PC-3 (cell line): ENCODE results near the gene ST8SIA4. TPM values are rescaled to one million over a fixed set of nuclear protein-coding genes. Genes with fewer than 3 reads are reported as not detected.

ENCODE experiments used
- ATAC-seq: fragments of 200-7000 bp; cut with Tn5 transposase; 2 replicates; pipeline ENCODE4 v1.9.1; 2020; ENCODE audit warnings: mild to moderate bottlenecking, moderate library complexity
- BruUV-seq: library from RNA; stranded (reverse); fragments of 400-500 nt; replicated peaks from 2 replicates; lab custom pipeline; 2021; lab: Mats Ljungman, UMichigan
- CTCF ChIA-PET: fragments of 300-600 bp; sonication (Branson Sonifier 250); formaldehyde crosslinking; loops from one replicate; lab custom pipeline; 2022; ENCODE audit warnings: antibody characterized with exemption; lab: Charles Lee
- POLR2A ChIA-PET: fragments of 300-600 bp; sonication (Branson Sonifier 250); formaldehyde crosslinking; loops from one replicate; lab custom pipeline; 2022; ENCODE audit warnings: antibody characterized with exemption; ENCODE audit not compliant: unreplicated experiment; lab: Charles Lee
- DNase-seq: peaks from one replicate; pipeline ENCODE4 v3.0.0-alpha.2; 2015
- H2AFZ ChIP-seq: fragments of 300-600 bp; sonication (generic); 2 replicates; pipeline ENCODE4 v1.6.0; 2016; ENCODE audit warnings: antibody characterized with exemption, low read length
- H3F3A ChIP-seq: fragments of 300-600 bp; sonication (generic); one replicate; pipeline ENCODE4 v1.6.0; 2017; ENCODE audit warnings: antibody characterized with exemption, low read length, control low read depth, mild to moderate bottlenecking; ENCODE audit not compliant: unreplicated experiment
- H3K27ac ChIP-seq: fragments of 300-600 bp; sonication (generic); 2 replicates; pipeline ENCODE4 v1.5.1; 2016; ENCODE audit warnings: mild to moderate bottlenecking, low read length
- H3K27me3 ChIP-seq: fragments of 300-600 bp; sonication (generic); 2 replicates; pipeline ENCODE4 v1.6.1; 2016; ENCODE audit warnings: low read length, mixed read lengths
- H3K36me3 ChIP-seq: fragments of 300-600 bp; sonication (generic); 2 replicates; pipeline ENCODE4 v1.6.1; 2016; ENCODE audit warnings: low read depth, mixed run types, low read length, mixed read lengths
- H3K4me1 ChIP-seq: fragments of 300-600 bp; sonication (generic); 2 replicates; pipeline ENCODE4 v1.5.1; 2016; ENCODE audit warnings: low read length; ENCODE audit not compliant: insufficient read depth
- H3K4me2 ChIP-seq: fragments of 300-600 bp; sonication (generic); 2 replicates; pipeline ENCODE4 v1.6.0; 2016; ENCODE audit warnings: low read length
- H3K4me3 ChIP-seq: fragments of 300-600 bp; sonication (generic); 2 replicates; pipeline ENCODE4 v1.5.1; 2016; ENCODE audit warnings: mild to moderate bottlenecking, low read length, mixed read lengths
- H3K79me2 ChIP-seq: fragments of 300-600 bp; sonication (generic); 2 replicates; pipeline ENCODE4 v1.6.1; 2017; ENCODE audit warnings: low read length, mixed read lengths
- H3K9ac ChIP-seq: fragments of 300-600 bp; sonication (generic); 2 replicates; pipeline ENCODE4 v1.6.0; 2016; ENCODE audit warnings: mild to moderate bottlenecking, low read length
- H3K9me2 ChIP-seq: fragments of 300-600 bp; sonication (generic); replicated peaks from 2 replicates; pipeline ENCODE4 v1.6.1; 2016; ENCODE audit warnings: mixed run types, low read length, mixed read lengths
- H3K9me3 ChIP-seq: fragments of 300-600 bp; sonication (generic); 2 replicates; pipeline ENCODE4 v1.6.1; 2016; ENCODE audit warnings: low read length, mixed read lengths
- H4K20me1 ChIP-seq: fragments of 300-600 bp; sonication (generic); 2 replicates; pipeline ENCODE4 v1.6.1; 2016; ENCODE audit warnings: low read length, mixed read lengths
- CTCF ChIP-seq: fragments of 300-600 bp; sonication (generic); conservative IDR thresholded peaks from 2 replicates; pipeline ENCODE4 v1.5.1; 2017; ENCODE audit warnings: antibody characterized with exemption, low read depth, mild to moderate bottlenecking, low read length
- EZH2 ChIP-seq: fragments of 300-600 bp; sonication (generic); IDR thresholded peaks from one replicate; pipeline ENCODE4 v1.6.1; 2017; ENCODE audit warnings: antibody characterized with exemption, mild to moderate bottlenecking, low read length; ENCODE audit not compliant: unreplicated experiment
- EZH2phosphoT487 ChIP-seq: fragments of 300-600 bp; sonication (generic); IDR thresholded peaks from 2 replicates; pipeline ENCODE4 v1.6.1; 2018; ENCODE audit warnings: mild to moderate bottlenecking, antibody characterized with exemption, low read length, borderline replicate concordance
- intact Hi-C: fragments of 100-400 bp; cut with micrococcal nuclease; formaldehyde crosslinking; loops from 2 replicates; pipeline ENCODE4 v1.9.0; 2023
- total RNA-seq: library from RNA; depleted of rRNA; stranded (reverse); fragments of >200 nt; gene quantifications from 2 replicates; pipeline ENCODE4 v1.2.3, GENCODE V29; 2014

ST8SIA4 gene
- total RNA-seq, 1 experiment from 2014 or later: 0.91 TPM

- Histone ChIP-seq H3K27ac (no peak overlapping the region), H3K79me2 (no peaks in the 10 kb centered on the region), H4K20me1 (no peaks in the 10 kb centered on the region), H3K36me3 (no peaks in the 10 kb centered on the region), H3K9me2 (no peaks in the 10 kb centered on the region), H3K9ac (no peak overlapping the region), H3K27me3 (peaks cover 19% of the 10 kb centered on the region; the same call in 1 of the 2 replicates), H3K4me3 (no peak overlapping the region), H3K4me1 (peaks cover 26% of the 10 kb centered on the region), H3K9me3 (no peaks in the 10 kb centered on the region), H3F3A (no peaks in the 10 kb centered on the region), H3K4me2 (no peak overlapping the region), H2AFZ (no peak overlapping the region)
- ChIA-PET POLR2A (no interaction called here), CTCF (no interaction called here)
- intact Hi-C loops: loop anchor here (5.0 to 10.0 kb wide), 3 partner anchors 77 to 267 kb away; no protein-coding TSS in a partner anchor
- ATAC-seq (no peak), DNase-seq (no peak)
- no peak for TF ChIP-seq EZH2
- TF ChIP-seq EZH2phosphoT487: no peak
- no peak for TF ChIP-seq CTCF
- no TSS peak for BruUV-seq
These were observed 1.3 kb upstream of the ST8SIA4 start for GRCh38 chr5:100904259-100904861.

- Histone ChIP-seq H3K4me2 (peak overlapping the region; percentile 86), H3K27ac (no peak overlapping the region), H3K9me3 (no peaks in the 10 kb centered on the region), H3F3A (no peaks in the 10 kb centered on the region), H3K9ac (no peak overlapping the region), H3K36me3 (no peaks in the 10 kb centered on the region), H3K4me3 (peak overlapping the region; percentile 72), H3K4me1 (peaks cover 26% of the 10 kb centered on the region), H3K9me2 (no peaks in the 10 kb centered on the region), H3K27me3 (peaks cover 19% of the 10 kb centered on the region; the same call in 1 of the 2 replicates), H2AFZ (peak overlapping the region; percentile 89), H3K79me2 (no peaks in the 10 kb centered on the region), H4K20me1 (no peaks in the 10 kb centered on the region)
- intact Hi-C loops: loop anchor here (5.0 to 10.0 kb wide), 3 partner anchors 75 to 265 kb away; no protein-coding TSS in a partner anchor
- POLR2A ChIA-PET: no interaction called here
- DNase-seq (peak; percentile 24), ATAC-seq (peak; percentile 19)
- TF ChIP-seq EZH2phosphoT487: no peak
- TSS peak; percentile 62 for BruUV-seq
- CTCF ChIA-PET: interaction anchor here (0.6 kb wide), 1 partner anchor 125 kb away, joined by 4 read pairs; no protein-coding TSS in a partner anchor
These were observed 543 bp downstream of the ST8SIA4 start for GRCh38 chr5:100902440-100903038.

- H3K27ac ChIP-seq: no peak overlapping the region
- CTCF ChIA-PET: no interaction called here
- peak; percentile 46 for DNase-seq
- H3K9me3 ChIP-seq: no peaks in the 10 kb centered on the region
- H3K9ac ChIP-seq: no peak overlapping the region
- no peak for ATAC-seq
- peaks cover 26% of the 10 kb centered on the region for H3K4me1 ChIP-seq
- intact Hi-C loops: loop anchor here (1.0 to 10.0 kb wide), 4 partner anchors 12 to 265 kb away; no protein-coding TSS in a partner anchor
- no peaks in the 10 kb centered on the region for H3K36me3 ChIP-seq
- no peak for TF ChIP-seq EZH2phosphoT487
- no peak for TF ChIP-seq EZH2
- no peak for TF ChIP-seq CTCF
- H2AFZ ChIP-seq: peak overlapping the region; percentile 89
- no peaks in the 10 kb centered on the region for H3K9me2 ChIP-seq
- H3K4me2 ChIP-seq: peak overlapping the region; percentile 86
- BruUV-seq: no TSS peak
- POLR2A ChIA-PET: interaction anchor here (0.6 kb wide), 1 partner anchor 18 kb away, joined by 3 read pairs; no protein-coding TSS in a partner anchor
- H3F3A ChIP-seq: no peaks in the 10 kb centered on the region
- H4K20me1 ChIP-seq: no peaks in the 10 kb centered on the region
- peaks cover 19% of the 10 kb centered on the region; the same call in 1 of the 2 replicates for H3K27me3 ChIP-seq
- H3K4me3 ChIP-seq: peak overlapping the region; percentile 72
- no peaks in the 10 kb centered on the region for H3K79me2 ChIP-seq
These were observed 1.2 kb downstream of the ST8SIA4 start for GRCh38 chr5:100901821-100902341.
